Stimulated activated memory B cell treated with anti-CD40 and anti-IgM and Interleukin-4, amounts not matched to agents 10 μg/mL and 1 μg/mL and 100 μg/mL, for 72 hours (primary cell): ENCODE data around the gene HLA-B.
A peak's percentile ranks its signal among the peaks of the same experiment; 100 is the strongest.

Source experiments
- ATAC-seq: fragments of 150-1000 bp; cut with Tn5 transposase; 2 replicates; pipeline ENCODE4 v1.10.0; 2021
- H3K27ac Mint-ChIP-seq: one replicate; pipeline ENCODE4 v1.8.0; 2022; ENCODE audit warnings: mild to moderate bottlenecking, mixed read lengths
- H3K27me3 Mint-ChIP-seq: one replicate; pipeline ENCODE4 v1.8.0; 2022; ENCODE audit warnings: mixed read lengths
- H3K36me3 Mint-ChIP-seq: one replicate; pipeline ENCODE4 v1.8.0; 2022; ENCODE audit warnings: mixed read lengths
- H3K4me1 Mint-ChIP-seq: one replicate; pipeline ENCODE4 v1.8.0; 2022; ENCODE audit warnings: mixed read lengths
- H3K4me3 Mint-ChIP-seq: one replicate; pipeline ENCODE4 v1.8.0; 2022; ENCODE audit warnings: mild to moderate bottlenecking, moderate library complexity, mixed read lengths
- H3K9me3 Mint-ChIP-seq: one replicate; pipeline ENCODE4 v1.8.0; 2022; ENCODE audit warnings: mixed read lengths

Gene HLA-B

DNA sequence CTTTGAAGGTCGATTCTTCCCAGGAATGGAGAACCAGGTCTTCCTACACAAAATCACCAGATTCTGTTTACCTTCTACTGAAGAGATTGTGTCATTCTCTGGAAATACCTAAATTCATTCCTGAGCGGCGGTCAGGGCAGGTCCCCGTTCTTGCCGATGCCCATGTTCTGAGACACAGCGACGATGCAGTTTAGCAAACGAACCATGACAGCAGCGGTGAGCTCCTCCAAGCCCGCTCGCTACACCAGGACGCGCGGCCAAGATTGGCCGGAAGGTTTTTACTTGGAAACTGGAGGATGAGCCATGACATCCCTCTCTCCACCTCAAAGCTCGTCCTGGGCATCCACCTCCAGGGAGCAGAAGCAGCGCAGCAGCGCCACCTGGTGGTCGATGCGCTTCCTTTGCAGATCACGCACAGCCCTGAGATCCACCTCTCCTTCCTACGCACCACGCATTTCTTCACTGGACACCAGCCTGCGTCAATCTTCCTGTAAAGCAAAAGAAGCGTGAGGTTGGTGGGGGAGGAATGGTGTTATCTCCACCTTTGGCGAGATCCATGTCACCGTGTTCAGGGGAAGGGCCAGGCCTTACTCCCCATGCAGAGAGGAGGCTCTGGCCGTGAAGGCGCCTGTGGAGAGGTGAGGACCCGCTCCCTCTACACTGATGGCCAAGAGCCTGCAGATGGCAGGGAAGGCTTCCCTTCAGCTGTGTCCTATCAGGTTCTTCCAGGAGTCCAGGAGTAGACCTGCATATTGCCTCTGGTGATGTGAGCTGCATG, 9.9 kb upstream of the HLA-B start:
- H3K4me3 Mint-ChIP-seq = peak overlapping the region; percentile 75
- peaks cover 11% of the 10 kb centered on the region for H3K27me3 Mint-ChIP-seq
- peak; percentile 97 for ATAC-seq
- no peaks in the 10 kb centered on the region for H3K4me1 Mint-ChIP-seq
- H3K36me3 Mint-ChIP-seq = no peaks in the 10 kb centered on the region
- H3K27ac Mint-ChIP-seq = peak overlapping the region; percentile 15
- peaks cover under 1% of the 10 kb centered on the region for H3K9me3 Mint-ChIP-seq

DNA sequence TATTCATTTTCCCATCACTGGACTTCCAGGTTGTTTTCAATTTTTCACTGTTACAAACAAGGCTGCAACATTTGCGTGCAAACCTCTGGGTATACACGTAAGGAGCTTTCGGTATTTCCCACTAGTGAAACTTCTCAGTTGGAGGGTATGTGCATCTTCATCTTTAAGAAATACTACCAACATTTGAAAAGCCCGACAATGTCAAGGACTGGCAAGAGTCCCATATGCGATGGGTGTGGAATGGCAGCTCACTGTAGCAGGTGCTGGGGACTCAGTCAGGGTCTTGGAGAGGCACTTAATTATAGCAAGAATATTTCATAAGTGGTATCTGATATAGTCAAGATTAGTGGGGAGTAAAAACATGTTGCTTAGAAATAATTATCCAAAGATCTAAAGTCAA, 8.9 kb upstream of the HLA-B start:
- Mint-ChIP-seq H3K9me3 (peaks cover 1% of the 10 kb centered on the region), H3K27ac (no peak overlapping the region), H3K27me3 (peaks cover 11% of the 10 kb centered on the region), H3K4me3 (no peak overlapping the region), H3K4me1 (no peaks in the 10 kb centered on the region), H3K36me3 (peaks cover 2% of the 10 kb centered on the region)
- no peak for ATAC-seq

GRCh38 chr6:31363811-31364210, 6.8 kb upstream of the HLA-B start:
- Mint-ChIP-seq H3K4me1 (peaks cover 9% of the 10 kb centered on the region), H3K36me3 (peaks cover 5% of the 10 kb centered on the region), H3K9me3 (peaks cover 3% of the 10 kb centered on the region), H3K4me3 (no peak overlapping the region), H3K27ac (no peak overlapping the region), H3K27me3 (peaks cover 3% of the 10 kb centered on the region)
- ATAC-seq = no peak

- Mint-ChIP-seq H3K9me3 (peaks cover 3% of the 10 kb centered on the region), H3K36me3 (peaks cover 5% of the 10 kb centered on the region), H3K4me3 (no peak overlapping the region), H3K27ac (no peak overlapping the region), H3K27me3 (no peaks in the 10 kb centered on the region), H3K4me1 (peaks cover 20% of the 10 kb centered on the region)
- ATAC-seq = no peak
Observed at GRCh38 chr6:31362751-31363150, 5.8 kb upstream of the HLA-B start.

DNA sequence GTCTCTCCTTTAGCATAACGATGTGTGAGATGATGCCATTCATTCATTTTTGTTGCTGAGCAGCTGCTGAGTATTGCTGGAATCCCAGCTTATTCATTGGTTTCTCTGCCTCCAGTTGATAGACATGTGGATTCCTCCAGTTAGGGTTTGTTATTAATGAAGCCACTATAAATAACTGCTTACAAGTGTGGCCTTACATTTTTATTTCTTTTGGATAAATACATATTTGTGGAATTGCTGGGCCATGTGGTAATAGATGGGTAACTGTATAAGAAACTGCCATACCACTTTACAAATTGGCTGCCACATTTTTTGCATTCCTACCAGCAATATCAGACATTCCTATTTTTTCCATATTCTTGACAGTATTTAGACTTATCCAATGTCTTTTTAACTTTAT, 2.6 kb upstream of the HLA-B start:
- ATAC-seq = no peak
- Mint-ChIP-seq H3K27ac (no peak overlapping the region), H3K9me3 (peaks cover 3% of the 10 kb centered on the region), H3K4me3 (no peak overlapping the region), H3K4me1 (peaks cover 38% of the 10 kb centered on the region), H3K27me3 (no peaks in the 10 kb centered on the region), H3K36me3 (peaks cover 30% of the 10 kb centered on the region)

DNA sequence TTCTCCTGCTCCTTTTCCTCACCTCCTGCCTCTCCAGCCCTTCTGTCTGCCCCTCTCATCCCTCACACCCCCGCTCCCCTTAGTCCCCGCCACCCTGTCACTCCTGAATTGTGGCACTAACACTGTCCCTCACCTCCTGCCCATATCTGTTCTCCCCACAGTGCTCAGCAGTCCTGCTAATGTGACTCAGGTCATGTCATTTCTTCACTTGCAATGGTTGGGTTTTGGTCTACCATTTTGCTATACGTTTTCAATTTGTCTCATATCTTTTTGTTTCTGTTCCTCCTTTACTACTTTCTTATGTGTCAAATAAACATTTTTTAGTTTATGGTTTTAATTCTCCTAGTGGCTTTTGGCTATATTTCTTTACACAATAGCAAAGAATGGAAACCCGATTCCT, 1.3 kb upstream of the HLA-B start:
- Mint-ChIP-seq H3K27me3 (no peaks in the 10 kb centered on the region), H3K9me3 (peaks cover 3% of the 10 kb centered on the region), H3K27ac (peak overlapping the region; percentile 100), H3K36me3 (peaks cover 43% of the 10 kb centered on the region), H3K4me3 (peak overlapping the region; percentile 94), H3K4me1 (peaks cover 51% of the 10 kb centered on the region)
- ATAC-seq = no peak

GRCh38 chr6:31357886-31358285, 907 bp upstream of the HLA-B start:
- peak overlapping the region; percentile 100 for H3K27ac Mint-ChIP-seq

DNA sequence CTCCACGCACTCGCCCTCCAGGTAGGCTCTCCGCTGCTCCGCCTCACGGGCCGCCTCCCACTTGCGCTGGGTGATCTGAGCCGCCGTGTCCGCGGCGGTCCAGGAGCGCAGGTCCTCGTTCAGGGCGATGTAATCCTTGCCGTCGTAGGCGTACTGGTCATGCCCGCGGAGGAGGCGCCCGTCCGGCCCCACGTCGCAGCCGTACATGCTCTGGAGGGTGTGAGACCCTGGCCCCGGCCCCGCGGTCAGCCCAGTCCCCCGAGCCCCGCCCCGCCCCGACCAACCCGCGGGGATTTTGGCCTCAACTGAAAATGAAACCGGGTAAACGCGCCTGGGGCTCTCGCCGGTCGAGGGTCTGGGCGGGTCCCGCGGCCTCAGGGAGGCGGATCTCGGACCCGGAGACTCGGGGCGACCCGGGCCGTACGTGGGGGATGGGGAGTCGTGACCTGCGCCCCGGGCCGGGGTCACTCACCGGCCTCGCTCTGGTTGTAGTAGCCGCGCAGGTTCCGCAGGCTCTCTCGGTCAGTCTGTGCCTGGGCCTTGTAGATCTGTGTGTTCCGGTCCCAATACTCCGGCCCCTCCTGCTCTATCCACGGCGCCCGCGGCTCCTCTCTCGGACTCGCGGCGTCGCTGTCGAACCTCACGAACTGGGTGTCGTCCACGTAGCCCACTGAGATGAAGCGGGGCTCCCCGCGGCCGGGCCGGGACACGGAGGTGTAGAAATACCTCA, 598 bp downstream of the HLA-B start:
- ATAC-seq = peak; percentile 56
- Mint-ChIP-seq H3K27ac (peak overlapping the region; percentile 100), H3K9me3 (peaks cover 3% of the 10 kb centered on the region), H3K36me3 (peaks cover 56% of the 10 kb centered on the region), H3K4me1 (peaks cover 67% of the 10 kb centered on the region), H3K4me3 (peak overlapping the region; percentile 94), H3K27me3 (no peaks in the 10 kb centered on the region)

More at GRCh38 chr6:31357886-31358285, 907 bp upstream of the HLA-B start:
- peaks cover 3% of the 10 kb centered on the region for H3K9me3 Mint-ChIP-seq
- peaks cover 47% of the 10 kb centered on the region for H3K36me3 Mint-ChIP-seq
- peak overlapping the region; percentile 94 for H3K4me3 Mint-ChIP-seq
- no peak for ATAC-seq
- no peaks in the 10 kb centered on the region for H3K27me3 Mint-ChIP-seq
- H3K4me1 Mint-ChIP-seq = peaks cover 55% of the 10 kb centered on the region

DNA sequence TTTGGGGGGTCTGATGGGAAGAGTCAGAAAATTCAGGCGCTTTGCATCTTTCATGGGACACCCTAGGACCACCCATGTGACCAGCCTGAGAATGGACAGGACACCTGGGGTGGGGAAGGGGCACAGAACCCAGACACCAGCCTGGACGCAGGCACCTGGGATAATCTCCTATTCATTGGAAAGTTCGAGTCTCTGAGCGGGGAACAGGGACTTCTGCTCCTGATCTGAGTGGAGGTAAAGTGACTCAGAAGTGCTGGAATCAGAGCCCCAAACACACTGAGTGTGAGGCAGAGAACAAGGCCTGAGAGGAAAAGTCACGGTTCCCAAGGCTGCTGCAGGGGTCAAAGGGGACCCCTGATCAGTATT, 1.4 kb downstream of the HLA-B start:
- H3K27me3 Mint-ChIP-seq = no peaks in the 10 kb centered on the region
- H3K4me1 Mint-ChIP-seq = peaks cover 75% of the 10 kb centered on the region
- peak overlapping the region; percentile 93 for H3K4me3 Mint-ChIP-seq
- H3K27ac Mint-ChIP-seq = peak overlapping the region; percentile 100
- H3K9me3 Mint-ChIP-seq = no peaks in the 10 kb centered on the region
- no peak for ATAC-seq
- peaks cover 51% of the 10 kb centered on the region for H3K36me3 Mint-ChIP-seq

GRCh38 chr6:31354864-31355582, 2.0 kb downstream of the HLA-B start:
- H3K4me3 Mint-ChIP-seq = peak overlapping the region; percentile 93
- no peaks in the 10 kb centered on the region for H3K27me3 Mint-ChIP-seq
- H3K4me1 Mint-ChIP-seq = peaks cover 80% of the 10 kb centered on the region
- peak overlapping the region; percentile 100 for H3K27ac Mint-ChIP-seq
- no peaks in the 10 kb centered on the region for H3K9me3 Mint-ChIP-seq
- peaks cover 51% of the 10 kb centered on the region for H3K36me3 Mint-ChIP-seq
- ATAC-seq = no peak

GRCh38 chr6:31354158-31354863, 2.7 kb downstream of the HLA-B start:
- Mint-ChIP-seq H3K27me3 (no peaks in the 10 kb centered on the region), H3K4me1 (peaks cover 83% of the 10 kb centered on the region), H3K36me3 (peaks cover 51% of the 10 kb centered on the region), H3K4me3 (peak overlapping the region; percentile 93), H3K9me3 (no peaks in the 10 kb centered on the region), H3K27ac (peak overlapping the region; percentile 100)
- ATAC-seq = no peak

- H3K9me3 Mint-ChIP-seq = no peaks in the 10 kb centered on the region
- peaks cover 51% of the 10 kb centered on the region for H3K36me3 Mint-ChIP-seq
- peak overlapping the region; percentile 100 for H3K27ac Mint-ChIP-seq
- no peaks in the 10 kb centered on the region for H3K27me3 Mint-ChIP-seq
- H3K4me1 Mint-ChIP-seq = peaks cover 74% of the 10 kb centered on the region
- no peak for ATAC-seq
- H3K4me3 Mint-ChIP-seq = peak overlapping the region; percentile 93
Observed at GRCh38 chr6:31353384-31353945, 3.5 kb downstream of the HLA-B start.

DNA sequence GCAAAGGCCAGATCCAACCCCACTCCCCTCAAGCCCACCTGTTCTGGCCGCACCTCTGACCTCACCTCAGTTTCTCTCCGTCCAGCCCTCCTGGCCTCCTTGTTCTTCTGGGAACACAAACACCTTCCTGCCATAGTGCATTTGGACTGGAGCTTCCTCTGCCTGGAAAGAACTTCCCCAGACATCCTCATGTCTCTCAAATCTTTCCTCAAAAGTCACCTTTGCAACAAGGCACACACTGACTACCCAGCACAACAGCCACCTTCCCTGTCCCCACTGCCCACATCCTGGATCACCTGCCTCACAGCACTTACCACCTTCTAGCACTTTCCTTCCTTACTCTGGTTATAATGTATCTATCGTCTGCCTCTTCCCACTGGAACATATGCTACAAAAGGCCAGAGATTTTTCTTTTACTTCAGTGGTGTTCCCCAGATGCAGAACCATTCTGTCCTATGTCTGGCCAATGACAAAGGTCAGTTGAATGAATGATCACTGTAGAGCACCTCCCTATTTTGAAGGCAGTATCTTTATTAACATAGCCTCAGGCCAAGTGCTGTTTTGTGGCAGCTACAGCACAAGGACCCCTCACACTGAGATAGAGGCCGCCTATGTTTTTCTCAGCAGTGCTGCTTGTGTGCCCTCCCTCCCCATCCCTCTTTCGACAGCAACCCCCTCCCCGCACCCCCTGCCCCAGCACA, 4.1 kb downstream of the HLA-B start:
- no peak for ATAC-seq

DNA sequence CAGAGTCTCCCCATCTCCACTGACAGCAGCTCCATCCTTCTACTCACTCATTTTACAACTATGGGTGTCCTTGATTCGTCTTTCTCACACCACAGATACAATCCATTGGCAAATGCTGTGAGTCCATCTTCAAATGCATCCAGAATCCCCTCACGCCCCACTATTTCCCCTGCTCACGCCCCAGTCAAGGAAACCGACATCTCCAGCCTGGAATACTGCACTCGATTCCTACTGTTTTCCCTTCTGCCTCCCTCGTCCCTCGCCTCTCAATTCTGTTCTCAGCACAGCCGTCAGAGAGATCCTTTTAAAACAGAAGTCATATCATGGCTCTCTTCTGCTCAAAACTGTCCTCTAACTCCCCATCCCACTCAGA, 4.7 kb downstream of the HLA-B start:
- Mint-ChIP-seq H3K4me1 (peaks cover 63% of the 10 kb centered on the region), H3K4me3 (peak overlapping the region; percentile 93), H3K27ac (peak overlapping the region; percentile 41), H3K9me3 (no peaks in the 10 kb centered on the region), H3K36me3 (peaks cover 51% of the 10 kb centered on the region), H3K27me3 (no peaks in the 10 kb centered on the region)
- no peak for ATAC-seq

More for the DNA sequence above, 4.1 kb downstream of the HLA-B start:
- Mint-ChIP-seq H3K36me3 (peaks cover 51% of the 10 kb centered on the region), H3K27ac (peak overlapping the region; percentile 41), H3K4me3 (peak overlapping the region; percentile 93), H3K4me1 (peaks cover 68% of the 10 kb centered on the region), H3K27me3 (no peaks in the 10 kb centered on the region), H3K9me3 (no peaks in the 10 kb centered on the region)
